Panc1 (cell line): ENCODE measurements around the gene SPIRE1. TPM values are rescaled to one million over a fixed set of nuclear protein-coding genes. Genes with fewer than 3 reads are reported as not detected.

ENCODE experiments used
- ATAC-seq: fragments of 200-7000 bp; cut with Tn5 transposase; 2 replicates; pipeline ENCODE4 v1.9.1; 2020; ENCODE audit warnings: mild to moderate bottlenecking, moderate library complexity
- BruUV-seq: library from RNA; stranded (reverse); fragments of 400-500 nt; replicated peaks from 2 replicates; lab custom pipeline; 2021; lab: Mats Ljungman, UMichigan
- CTCF ChIA-PET: fragments of 300-600 bp; sonication (Branson Sonifier 250); formaldehyde crosslinking; loops from one replicate; lab custom pipeline; 2022; ENCODE audit warnings: antibody characterized with exemption; lab: Charles Lee
- POLR2A ChIA-PET: fragments of 300-600 bp; sonication (Branson Sonifier 250); formaldehyde crosslinking; loops from one replicate; lab custom pipeline; 2022; ENCODE audit warnings: antibody characterized with exemption; lab: Charles Lee
- DNase-seq: peaks from one replicate; pipeline ENCODE4 v3.0.0-alpha.2; 2010; ENCODE audit warnings: low read depth, low spot score
- H3K27ac ChIP-seq: 2 replicates; pipeline ENCODE4 v1.5.1; 2011; ENCODE audit warnings: mild to moderate bottlenecking, low read length, inconsistent platforms
- H3K27me3 ChIP-seq: fragments of 200-500 bp; sonication (Bioruptor generic); 2 replicates; pipeline ENCODE4 v1.6.0; 2014; ENCODE audit warnings: low read length, inconsistent platforms; ENCODE audit not compliant: control insufficient read depth, insufficient read depth
- H3K36me3 ChIP-seq: fragments of 200-500 bp; sonication (Bioruptor generic); 2 replicates; pipeline ENCODE4 v1.5.1; 2014; ENCODE audit warnings: inconsistent platforms, mild to moderate bottlenecking, low read length, moderate library complexity; ENCODE audit not compliant: control insufficient read depth, insufficient read depth
- H3K4me1 ChIP-seq: 2 replicates; pipeline ENCODE4 v1.5.1; 2011; ENCODE audit warnings: inconsistent platforms, mild to moderate bottlenecking, low read length, moderate library complexity; ENCODE audit not compliant: control insufficient read depth, insufficient read depth
- H3K4me3 ChIP-seq, 2 experiments: 2 replicates each; pipeline ENCODE4 v1.5.1; 2011 to 2012; ENCODE audit warnings: low read depth in 2 of 2, low read length in 2 of 2, mild to moderate bottlenecking in 2 of 2, inconsistent platforms in 1 of 2, moderate library complexity in 1 of 2
- H3K9me3 ChIP-seq: fragments of 200-500 bp; sonication (Bioruptor generic); 2 replicates; pipeline ENCODE4 v1.5.1; 2014; ENCODE audit warnings: low read depth, mild to moderate bottlenecking, inconsistent platforms, low read length, moderate library complexity; ENCODE audit not compliant: control insufficient read depth, insufficient read depth
- POLR2AphosphoS5 ChIP-seq: IDR thresholded peaks from 2 replicates; pipeline ENCODE4 v1.6.1; 2012; ENCODE audit warnings: mild to moderate bottlenecking, low read depth, low read length, moderate library complexity
- SIN3A ChIP-seq: IDR thresholded peaks from 2 replicates; pipeline ENCODE4 v1.6.1; 2012; ENCODE audit warnings: low read depth, mild to moderate bottlenecking, low read length, moderate library complexity, borderline replicate concordance; ENCODE audit not compliant: insufficient read depth
- TCF7L2 ChIP-seq: IDR thresholded peaks from 2 replicates; pipeline ENCODE4 v1.6.1; 2011; ENCODE audit warnings: mild to moderate bottlenecking, low read depth, low read length, inconsistent platforms
- in situ Hi-C: cut with HindIII; loops from 2 replicates; pipeline ENCODE4 v1.10.0; 2016; ENCODE audit warnings: low sequenced_read_pairs, low pct_unique_long_range_greater_than_20kb
- intact Hi-C: fragments of 100-400 bp; cut with micrococcal nuclease; formaldehyde crosslinking; loops from one replicate; pipeline ENCODE4 v1.10.0; 2022; ENCODE audit not compliant: unreplicated experiment
- total RNA-seq: library from RNA; stranded (reverse); gene quantifications from one replicate; pipeline ENCODE4 v1.2.1, GENCODE V29; 2021; ENCODE audit not compliant: unreplicated experiment
- TF ChIP-seq, protein P1 (sequence below), 2 experiments: IDR thresholded peaks; 2 replicates each; pipeline ENCODE4 v1.6.1; 2011 to 2012; ENCODE audit warnings: low read depth in 2 of 2, control low read depth in 1 of 2, low read length in 1 of 2, mild to moderate bottlenecking in 1 of 2, moderate library complexity in 1 of 2; ENCODE audit not compliant: insufficient read depth in 1 of 2
- TF ChIP-seq, protein P2 (sequence below): fragments of 450-650 bp; IDR thresholded peaks from 2 replicates; pipeline ENCODE4 v1.5.1; 2017; ENCODE audit warnings: mild to moderate bottlenecking

SPIRE1 gene
- total RNA-seq, 1 experiment from 2014 or later = 45.5 TPM

- intact Hi-C loops = no loop called here
- ATAC-seq = no peak
Measured at GRCh38 chr18:12580630-12581342, 77.1 kb downstream of the SPIRE1 start.

DNA sequence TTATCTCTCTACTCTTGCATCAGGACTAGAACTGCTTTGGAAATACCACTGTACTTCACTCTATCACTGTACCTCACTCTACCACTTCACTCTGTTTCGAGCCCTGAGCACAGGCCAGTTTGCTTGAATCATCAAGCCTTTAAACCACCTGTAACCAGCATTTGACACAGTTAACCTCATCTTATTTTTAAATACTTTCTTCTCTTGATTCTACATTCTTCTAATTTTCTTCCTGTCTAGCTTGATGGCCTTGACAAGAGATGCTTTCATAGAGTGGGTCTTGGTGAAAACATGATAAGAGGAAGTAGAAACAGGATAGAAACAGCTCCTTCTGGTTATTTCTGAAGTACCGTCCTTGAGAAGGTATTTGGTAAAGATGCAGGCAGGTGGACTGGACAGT is 78.1 kb downstream of the SPIRE1 start:
- no peaks in the 10 kb centered on the region for H3K36me3 ChIP-seq
- BruUV-seq = no TSS peak
- in situ Hi-C loops (no loop called here), intact Hi-C loops (no loop called here)
- peaks cover 7% of the 10 kb centered on the region; the same call in 1 of the 2 replicates for H3K9me3 ChIP-seq
- H3K27ac ChIP-seq = no peak overlapping the region
- no peak for DNase-seq
- POLR2A ChIA-PET = interaction anchor here (0.8 kb wide), 1 partner anchor 77 kb away, joined by 5 read pairs; no protein-coding TSS in a partner anchor
- CTCF ChIA-PET = interaction anchor here (0.6 kb wide), 1 partner anchor 28 kb away, joined by 3 read pairs; no protein-coding TSS in a partner anchor
- no peak overlapping the region for H3K4me3 ChIP-seq
- no peak for ATAC-seq
- no peaks in the 10 kb centered on the region for H3K27me3 ChIP-seq
- TF ChIP-seq TCF7L2 (no peak), POLR2AphosphoS5 (no peak), SIN3A (no peak)
- TF ChIP-seq, protein P1, sequence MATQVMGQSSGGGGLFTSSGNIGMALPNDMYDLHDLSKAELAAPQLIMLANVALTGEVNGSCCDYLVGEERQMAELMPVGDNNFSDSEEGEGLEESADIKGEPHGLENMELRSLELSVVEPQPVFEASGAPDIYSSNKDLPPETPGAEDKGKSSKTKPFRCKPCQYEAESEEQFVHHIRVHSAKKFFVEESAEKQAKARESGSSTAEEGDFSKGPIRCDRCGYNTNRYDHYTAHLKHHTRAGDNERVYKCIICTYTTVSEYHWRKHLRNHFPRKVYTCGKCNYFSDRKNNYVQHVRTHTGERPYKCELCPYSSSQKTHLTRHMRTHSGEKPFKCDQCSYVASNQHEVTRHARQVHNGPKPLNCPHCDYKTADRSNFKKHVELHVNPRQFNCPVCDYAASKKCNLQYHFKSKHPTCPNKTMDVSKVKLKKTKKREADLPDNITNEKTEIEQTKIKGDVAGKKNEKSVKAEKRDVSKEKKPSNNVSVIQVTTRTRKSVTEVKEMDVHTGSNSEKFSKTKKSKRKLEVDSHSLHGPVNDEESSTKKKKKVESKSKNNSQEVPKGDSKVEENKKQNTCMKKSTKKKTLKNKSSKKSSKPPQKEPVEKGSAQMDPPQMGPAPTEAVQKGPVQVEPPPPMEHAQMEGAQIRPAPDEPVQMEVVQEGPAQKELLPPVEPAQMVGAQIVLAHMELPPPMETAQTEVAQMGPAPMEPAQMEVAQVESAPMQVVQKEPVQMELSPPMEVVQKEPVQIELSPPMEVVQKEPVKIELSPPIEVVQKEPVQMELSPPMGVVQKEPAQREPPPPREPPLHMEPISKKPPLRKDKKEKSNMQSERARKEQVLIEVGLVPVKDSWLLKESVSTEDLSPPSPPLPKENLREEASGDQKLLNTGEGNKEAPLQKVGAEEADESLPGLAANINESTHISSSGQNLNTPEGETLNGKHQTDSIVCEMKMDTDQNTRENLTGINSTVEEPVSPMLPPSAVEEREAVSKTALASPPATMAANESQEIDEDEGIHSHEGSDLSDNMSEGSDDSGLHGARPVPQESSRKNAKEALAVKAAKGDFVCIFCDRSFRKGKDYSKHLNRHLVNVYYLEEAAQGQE (IDR thresholded peaks at IDR 0.05; ENCODE audit: insufficient read depth in 1 of 2, low read depth in 2 of 2, low read length in 1 of 2) = no peak
- TF ChIP-seq, protein P2, sequence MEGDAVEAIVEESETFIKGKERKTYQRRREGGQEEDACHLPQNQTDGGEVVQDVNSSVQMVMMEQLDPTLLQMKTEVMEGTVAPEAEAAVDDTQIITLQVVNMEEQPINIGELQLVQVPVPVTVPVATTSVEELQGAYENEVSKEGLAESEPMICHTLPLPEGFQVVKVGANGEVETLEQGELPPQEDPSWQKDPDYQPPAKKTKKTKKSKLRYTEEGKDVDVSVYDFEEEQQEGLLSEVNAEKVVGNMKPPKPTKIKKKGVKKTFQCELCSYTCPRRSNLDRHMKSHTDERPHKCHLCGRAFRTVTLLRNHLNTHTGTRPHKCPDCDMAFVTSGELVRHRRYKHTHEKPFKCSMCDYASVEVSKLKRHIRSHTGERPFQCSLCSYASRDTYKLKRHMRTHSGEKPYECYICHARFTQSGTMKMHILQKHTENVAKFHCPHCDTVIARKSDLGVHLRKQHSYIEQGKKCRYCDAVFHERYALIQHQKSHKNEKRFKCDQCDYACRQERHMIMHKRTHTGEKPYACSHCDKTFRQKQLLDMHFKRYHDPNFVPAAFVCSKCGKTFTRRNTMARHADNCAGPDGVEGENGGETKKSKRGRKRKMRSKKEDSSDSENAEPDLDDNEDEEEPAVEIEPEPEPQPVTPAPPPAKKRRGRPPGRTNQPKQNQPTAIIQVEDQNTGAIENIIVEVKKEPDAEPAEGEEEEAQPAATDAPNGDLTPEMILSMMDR = no peak
- H3K4me1 ChIP-seq = peaks cover 6% of the 10 kb centered on the region; the same call in 1 of the 2 replicates

More at GRCh38 chr18:12580630-12581342, 77.1 kb downstream of the SPIRE1 start:
- DNase-seq = no peak
- no TSS peak for BruUV-seq
- in situ Hi-C loops = no loop called here
- H3K27ac ChIP-seq = no peak overlapping the region
- H3K4me1 ChIP-seq = no peaks in the 10 kb centered on the region
- TF ChIP-seq, protein P2 = no peak
- TF ChIP-seq SIN3A = no peak
- TF ChIP-seq, protein P1 (IDR thresholded peaks at IDR 0.05; ENCODE audit: insufficient read depth in 1 of 2, low read depth in 2 of 2, low read length in 1 of 2) = no peak
- TF ChIP-seq TCF7L2 = no peak
- no peak for TF ChIP-seq POLR2AphosphoS5
- no peaks in the 10 kb centered on the region for H3K36me3 ChIP-seq
- no peaks in the 10 kb centered on the region for H3K27me3 ChIP-seq
- H3K4me3 ChIP-seq = no peak overlapping the region
- ChIA-PET POLR2A (no interaction called here), CTCF (no interaction called here)
- peaks cover 7% of the 10 kb centered on the region; the same call in 1 of the 2 replicates for H3K9me3 ChIP-seq
